Measurements from ENCODE around the gene IGSF9B. TPM values are rescaled to one million over a fixed set of nuclear protein-coding genes. Genes with fewer than 3 reads are reported as not detected.

IGSF9B gene
- total RNA-seq, 1 donor from 2014 or later: 134 TPM

- intact Hi-C loops (cut with micrococcal nuclease): loop anchor here (5.0 kb wide), 1 partner anchor 408 kb away; the partner anchor contains the start of gene GLB1L2
Observed at GRCh38 chr11:133924661-133925060, 32.1 kb downstream of the IGSF9B start.

GRCh38 chr11:133922078-133922870 is 34.5 kb downstream of the IGSF9B start:
- intact Hi-C loops (cut with micrococcal nuclease): no loop called here

GRCh38 chr11:133921513-133921912 is 35.3 kb downstream of the IGSF9B start:
- intact Hi-C loops (cut with micrococcal nuclease): no loop called here

GRCh38 chr11:133921026-133921425 is 35.7 kb downstream of the IGSF9B start:
- intact Hi-C loops (cut with micrococcal nuclease): no loop called here

- intact Hi-C loops (cut with micrococcal nuclease): no loop called here
Observed at GRCh38 chr11:133920109-133920990, 36.4 kb downstream of the IGSF9B start.

GRCh38 chr11:133919330-133920108 is 37.2 kb downstream of the IGSF9B start:
- intact Hi-C loops (cut with micrococcal nuclease): no loop called here

GRCh38 chr11:133918608-133919260 is 38.0 kb downstream of the IGSF9B start:
- intact Hi-C loops (cut with micrococcal nuclease): no loop called here

- intact Hi-C loops (cut with micrococcal nuclease): no loop called here
Observed at GRCh38 chr11:133917921-133918607, 38.7 kb downstream of the IGSF9B start.

GRCh38 chr11:133916784-133917440 is 39.9 kb downstream of the IGSF9B start:
- intact Hi-C loops (cut with micrococcal nuclease): no loop called here

- intact Hi-C loops (cut with micrococcal nuclease): no loop called here
Observed at GRCh38 chr11:133913761-133914160, 43.0 kb downstream of the IGSF9B start.

GRCh38 chr11:133911171-133911570 is 45.6 kb downstream of the IGSF9B start:
- intact Hi-C loops (cut with micrococcal nuclease): no loop called here

GRCh38 chr11:133910101-133910500 is 46.7 kb downstream of the IGSF9B start:
- intact Hi-C loops (cut with micrococcal nuclease): no loop called here

- intact Hi-C loops (cut with micrococcal nuclease): no loop called here
Observed at GRCh38 chr11:133908827-133909226, 47.9 kb downstream of the IGSF9B start.

GRCh38 chr11:133907841-133908241 is 48.9 kb downstream of the IGSF9B start:
- intact Hi-C loops (cut with micrococcal nuclease): no loop called here

- intact Hi-C loops (cut with micrococcal nuclease): no loop called here
Observed at GRCh38 chr11:133907216-133907615, 49.6 kb downstream of the IGSF9B start.

GRCh38 chr11:133906746-133907145 is 50.0 kb downstream of the IGSF9B start:
- intact Hi-C loops (cut with micrococcal nuclease): no loop called here

- intact Hi-C loops (cut with micrococcal nuclease): no loop called here
Observed at GRCh38 chr11:133906241-133906640, 50.5 kb downstream of the IGSF9B start.

GRCh38 chr11:133905677-133906156 is 51.1 kb downstream of the IGSF9B start:
- intact Hi-C loops (cut with micrococcal nuclease): no loop called here

GRCh38 chr11:133904818-133905515 is 51.8 kb downstream of the IGSF9B start:
- intact Hi-C loops (cut with micrococcal nuclease): no loop called here

All from T-helper 2 cell treated with Interferon-gamma antibody and Interleukin-4, amounts not matched to agents 100 ng/mL and 5 ng/mL, for 36 hours (primary cell).